Neuronal stem cell (in vitro differentiated cells): ENCODE data around the gene TRIOBP.
A peak's percentile ranks its signal among the peaks of the same experiment; 100 is the strongest.
"Not testable (repeated sequence)": the region's sequence is repeated elsewhere in the genome, so short reads cannot be mapped to it uniquely, and the experiment has no call there.

Experiments used
- DNase-seq: peaks from one replicate; pipeline ENCODE4 v3.0.0-alpha.2; 2013; ENCODE audit warnings: low spot score
- H2AFZ ChIP-seq: one replicate; pipeline ENCODE4 v1.6.1; 2013; ENCODE audit warnings: mild to moderate bottlenecking, low read length, inconsistent platforms
- H2AK5ac ChIP-seq: 2 replicates; pipeline ENCODE4 v1.6.1; 2013; ENCODE audit warnings: low read depth, mild to moderate bottlenecking, inconsistent platforms, low read length, moderate library complexity, mixed read lengths
- H2BK120ac ChIP-seq: 2 replicates; pipeline ENCODE4 v1.6.1; 2013; ENCODE audit warnings: low read depth, mild to moderate bottlenecking, inconsistent platforms, low read length, moderate library complexity, mixed read lengths
- H2BK12ac ChIP-seq: one replicate; pipeline ENCODE4 v1.6.1; 2013; ENCODE audit warnings: low read length, inconsistent platforms
- H2BK15ac ChIP-seq: 2 replicates; pipeline ENCODE4 v1.6.1; 2013; ENCODE audit warnings: mild to moderate bottlenecking, low read length, inconsistent platforms, mixed read lengths
- H2BK5ac ChIP-seq: one replicate; pipeline ENCODE4 v1.6.1; 2013; ENCODE audit warnings: inconsistent platforms, mild to moderate bottlenecking, low read length, moderate library complexity
- H3K14ac ChIP-seq: one replicate; pipeline ENCODE4 v1.6.1; 2013; ENCODE audit warnings: low read length, inconsistent platforms
- H3K18ac ChIP-seq: 2 replicates; pipeline ENCODE4 v1.6.1; 2013; ENCODE audit warnings: low read length, inconsistent platforms
- H3K23ac ChIP-seq: 2 replicates; pipeline ENCODE4 v1.6.1; 2013; ENCODE audit warnings: low read depth, mild to moderate bottlenecking, mixed read lengths, low read length, inconsistent platforms; ENCODE audit not compliant: poor library complexity
- H3K27ac ChIP-seq: replicated peaks from 3 replicates; pipeline ENCODE4 v1.5.1; 2013; ENCODE audit warnings: low read length, inconsistent platforms
- H3K27me3 ChIP-seq, 3 experiments: 2 replicates each; pipeline ENCODE4 v1.6.1; 2013; ENCODE audit warnings: low read length in 3 of 3, mild to moderate bottlenecking in 2 of 3, inconsistent platforms in 1 of 3, low read depth in 1 of 3, mixed read lengths in 1 of 3, moderate library complexity in 1 of 3; ENCODE audit not compliant: control insufficient read depth in 3 of 3, insufficient read depth in 3 of 3
- H3K36me3 ChIP-seq, 2 donors: replicated peaks in 1 of 2; 2 replicates each; pipeline ENCODE4 v1.6.1; 2013; ENCODE audit warnings: low read length in 2 of 2; ENCODE audit not compliant: control insufficient read depth in 2 of 2, insufficient read depth in 2 of 2
- H3K4ac ChIP-seq: 2 replicates; pipeline ENCODE4 v1.6.1; 2013; ENCODE audit warnings: inconsistent platforms, mild to moderate bottlenecking, low read length, moderate library complexity
- H3K4me1 ChIP-seq, 2 donors: 1 replicate in 1 of 2; 2 replicates in 1 of 2; pipeline ENCODE4 v1.6.1; 2013; ENCODE audit warnings: low read length in 2 of 2, low read depth in 1 of 2; ENCODE audit not compliant: control insufficient read depth in 2 of 2, insufficient read depth in 1 of 2
- H3K4me2 ChIP-seq: one replicate; pipeline ENCODE4 v1.6.1; 2013; ENCODE audit warnings: mild to moderate bottlenecking, low read length, inconsistent platforms; ENCODE audit not compliant: insufficient read depth, poor library complexity, severe bottlenecking
- H3K4me3 ChIP-seq, 2 donors: 2 replicates each; pipeline ENCODE4 v1.5.1; 2013; ENCODE audit warnings: low read length in 2 of 2, mild to moderate bottlenecking in 2 of 2, inconsistent platforms in 1 of 2, moderate library complexity in 1 of 2
- H3K79me1 ChIP-seq: one replicate; pipeline ENCODE4 v1.6.1; 2013; ENCODE audit warnings: low read depth, mild to moderate bottlenecking, inconsistent platforms, low read length, moderate library complexity
- H3K9ac ChIP-seq: one replicate; pipeline ENCODE4 v1.6.1; 2013; ENCODE audit warnings: mild to moderate bottlenecking, low read depth, low read length, inconsistent platforms; ENCODE audit not compliant: poor library complexity
- H3K9me3 ChIP-seq, 2 donors: replicated peaks in 1 of 2; 2 replicates each; pipeline versions ENCODE3 to v1.6.1; 2013; ENCODE audit warnings: low read length in 2 of 2, mild to moderate bottlenecking in 2 of 2, inconsistent platforms in 1 of 2, low read depth in 1 of 2, mixed read lengths in 1 of 2, moderate library complexity in 1 of 2; ENCODE audit not compliant: control insufficient read depth in 2 of 2, insufficient read depth in 1 of 2
- H4K8ac ChIP-seq: one replicate; pipeline ENCODE4 v1.6.1; 2013; ENCODE audit warnings: low read depth, mild to moderate bottlenecking, inconsistent platforms, low read length, moderate library complexity
- H4K91ac ChIP-seq: one replicate; pipeline ENCODE4 v1.6.1; 2013; ENCODE audit warnings: low read length, low read depth, mild to moderate bottlenecking, inconsistent platforms; ENCODE audit not compliant: poor library complexity
- WGBS, 2 donors: extraction: QIAGEN DNeasy Blood & Tissue Kit; methylation state at CpG; one replicate each; pipeline ENCODE4 v1.1.7; 2013; ENCODE audit warnings: missing lambda C conversion rate in 2 of 2, mixed read lengths in 1 of 2; ENCODE audit not compliant: insufficient read length in 2 of 2, insufficient replicate concordance in 1 of 2; ENCODE audit errors: extremely low coverage in 2 of 2; 5-methylcytosine and 5-hydroxymethylcytosine counted together

The TRIOBP gene

DNA sequence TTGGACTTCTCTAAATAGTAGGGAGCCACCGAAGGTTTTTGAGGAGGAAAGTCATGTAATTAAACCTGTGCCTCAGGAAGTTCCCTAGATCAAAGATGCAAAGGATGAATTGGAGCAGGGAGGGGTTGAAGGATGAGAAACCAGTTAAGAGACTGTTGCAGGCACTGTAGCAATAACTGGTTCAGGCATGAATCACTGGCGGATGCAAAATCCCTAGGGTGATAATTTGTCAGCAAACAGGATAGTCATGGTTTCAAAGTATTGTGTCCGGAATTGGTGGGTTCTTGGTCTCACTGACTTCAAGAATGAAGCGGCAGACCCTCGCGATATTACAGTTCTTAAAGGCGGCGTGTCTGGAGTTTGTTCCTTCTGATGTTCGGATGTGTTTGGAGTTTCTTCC lies 19.9 kb downstream of the TRIOBP start:
- no peak overlapping the region for H2AFZ ChIP-seq
- H3K23ac ChIP-seq = no peak overlapping the region
- no peak overlapping the region for H3K4me3 ChIP-seq
- no peak overlapping the region for H2BK120ac ChIP-seq
- H2BK5ac ChIP-seq = no peak overlapping the region
- DNase-seq = no peak
- no peak overlapping the region for H3K14ac ChIP-seq
- no peaks in the 10 kb centered on the region for H3K27me3 ChIP-seq
- H2AK5ac ChIP-seq = no peak overlapping the region
- H4K91ac ChIP-seq = no peak overlapping the region
- WGBS, 2 donors = no CpG with 5 or more reads among the region's 9 CpGs
- no peak overlapping the region for H3K27ac ChIP-seq
- H3K9me3 ChIP-seq = no peaks in the 10 kb centered on the region
- no peak overlapping the region for H3K9ac ChIP-seq
- no peaks in the 10 kb centered on the region for H3K4me1 ChIP-seq
- H3K36me3 ChIP-seq = peaks cover 0 to 34% of the 10 kb centered on the region in 2 donors
- H4K8ac ChIP-seq = no peak overlapping the region
- no peaks in the 10 kb centered on the region for H3K79me1 ChIP-seq
- H2BK12ac ChIP-seq = no peak overlapping the region
- no peak overlapping the region for H3K18ac ChIP-seq
- no peak overlapping the region for H2BK15ac ChIP-seq
- H3K4ac ChIP-seq = no peak overlapping the region
- no peak overlapping the region for H3K4me2 ChIP-seq

DNA sequence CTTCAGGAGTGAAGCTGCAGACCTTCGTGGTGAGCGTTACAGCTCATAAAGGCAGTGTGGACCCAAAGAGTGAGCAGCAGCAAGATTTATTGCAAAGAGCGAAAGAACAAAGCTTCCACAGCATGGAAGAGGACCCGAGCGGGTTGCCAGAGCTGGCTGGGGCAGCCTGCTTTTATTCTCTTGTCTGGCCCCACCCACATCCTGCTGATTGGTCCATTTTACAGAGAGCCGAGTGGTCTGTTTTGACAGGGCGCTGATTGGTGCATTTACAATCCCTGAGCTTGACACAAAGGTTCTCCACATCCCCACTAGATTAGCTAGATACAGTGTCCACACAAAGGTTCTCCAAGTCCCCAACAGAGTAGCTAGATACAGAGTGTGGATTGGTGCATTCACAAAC lies 20.4 kb downstream of the TRIOBP start:
- no CpG with 5 or more reads among the region's 7 CpGs for WGBS, 2 donors

DNA sequence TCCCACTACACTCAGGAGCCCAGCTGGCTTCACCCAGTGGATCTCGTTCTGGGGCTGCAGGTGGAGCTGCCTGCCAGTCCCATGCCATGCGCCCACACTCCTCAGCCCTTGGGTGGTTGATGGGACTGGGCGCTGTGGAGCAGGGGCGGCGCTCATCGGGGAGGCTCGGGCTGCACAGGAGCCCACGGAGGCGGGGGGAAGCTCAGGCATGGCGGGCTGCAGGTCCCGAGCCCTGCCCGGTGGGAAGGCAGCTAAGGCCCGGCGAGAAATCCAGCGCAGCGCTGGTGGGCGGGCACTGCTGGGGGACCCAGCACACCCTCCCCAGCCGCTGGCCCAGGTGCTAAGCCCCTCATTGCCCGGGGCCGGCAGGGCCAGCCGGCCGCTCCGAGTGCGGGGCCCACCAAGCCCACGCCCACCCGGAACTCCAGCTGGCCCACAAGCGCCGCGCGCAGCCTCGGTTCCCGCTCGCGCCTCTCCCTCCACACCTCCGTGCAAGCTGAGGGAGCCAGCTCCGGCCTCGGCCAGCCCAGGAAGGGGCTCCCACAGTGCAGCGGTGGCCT lies 21.0 kb downstream of the TRIOBP start:
- not testable (repeated sequence) for H3K4me2 ChIP-seq, H3K9ac ChIP-seq, H4K91ac ChIP-seq, H2BK15ac ChIP-seq, H3K18ac ChIP-seq, H3K14ac ChIP-seq, H3K79me1 ChIP-seq, H3K4me3 ChIP-seq, DNase-seq, H4K8ac ChIP-seq, H2BK12ac ChIP-seq, H3K27me3 ChIP-seq, H2AK5ac ChIP-seq, H3K4me1 ChIP-seq, H2BK5ac ChIP-seq, H2BK120ac ChIP-seq, H3K27ac ChIP-seq, H2AFZ ChIP-seq, H3K4ac ChIP-seq, H3K9me3 ChIP-seq, H3K23ac ChIP-seq
- no CpG with 5 or more reads among the region's 38 CpGs for WGBS, 2 donors
- H3K36me3 ChIP-seq = peaks cover 0 to 34% of the 10 kb centered on the region in 2 donors

More for the DNA sequence above, 20.4 kb downstream of the TRIOBP start:
- not testable (repeated sequence) for H2AK5ac ChIP-seq, H2BK12ac ChIP-seq, H3K18ac ChIP-seq, H3K9ac ChIP-seq, H2BK15ac ChIP-seq, DNase-seq, H3K27ac ChIP-seq, H3K79me1 ChIP-seq, H3K23ac ChIP-seq, H2AFZ ChIP-seq, H3K4ac ChIP-seq, H3K27me3 ChIP-seq, H2BK120ac ChIP-seq, H4K8ac ChIP-seq, H3K4me1 ChIP-seq, H3K9me3 ChIP-seq, H3K4me3 ChIP-seq, H3K4me2 ChIP-seq, H3K14ac ChIP-seq, H2BK5ac ChIP-seq, H4K91ac ChIP-seq
- H3K36me3 ChIP-seq = peaks cover 0 to 32% of the 10 kb centered on the region in 2 donors

DNA sequence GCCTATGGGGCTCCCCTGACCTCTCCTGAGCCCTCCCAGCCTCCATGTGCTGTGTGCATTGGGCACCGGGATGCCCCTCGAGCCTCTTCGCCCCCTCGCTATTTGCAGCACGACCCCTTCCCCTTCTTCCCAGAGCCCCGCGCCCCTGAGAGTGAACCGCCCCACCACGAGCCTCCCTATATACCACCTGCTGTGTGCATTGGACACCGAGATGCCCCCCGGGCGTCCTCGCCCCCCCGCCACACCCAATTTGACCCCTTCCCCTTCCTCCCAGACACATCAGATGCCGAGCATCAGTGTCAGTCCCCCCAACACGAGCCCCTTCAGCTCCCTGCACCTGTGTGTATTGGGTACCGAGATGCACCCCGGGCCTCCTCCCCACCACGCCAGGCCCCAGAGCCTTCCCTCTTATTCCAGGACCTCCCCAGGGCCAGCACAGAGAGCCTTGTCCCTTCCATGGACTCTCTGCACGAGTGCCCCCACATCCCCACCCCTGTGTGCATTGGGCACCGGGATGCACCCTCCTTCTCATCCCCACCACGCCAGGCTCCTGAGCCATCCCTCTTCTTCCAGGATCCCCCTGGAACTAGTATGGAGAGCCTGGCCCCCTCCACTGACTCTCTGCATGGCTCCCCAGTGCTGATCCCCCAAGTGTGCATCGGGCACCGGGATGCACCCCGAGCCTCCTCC lies 28.8 kb downstream of the TRIOBP start:
- DNase-seq = no peak
- no peak overlapping the region for H2AFZ ChIP-seq
- H3K27me3 ChIP-seq = no peaks in the 10 kb centered on the region
- no peak overlapping the region for H2BK15ac ChIP-seq
- H3K18ac ChIP-seq = no peak overlapping the region
- no peak overlapping the region for H2BK12ac ChIP-seq
- peaks cover 0 to 31% of the 10 kb centered on the region in 2 donors for H3K36me3 ChIP-seq
- no peak overlapping the region for H3K9ac ChIP-seq
- peak overlapping the region; percentile 38 for H3K14ac ChIP-seq
- H2BK120ac ChIP-seq = no peak overlapping the region
- H3K9me3 ChIP-seq = no peaks in the 10 kb centered on the region
- H3K79me1 ChIP-seq = no peaks in the 10 kb centered on the region
- H3K4me1 ChIP-seq = peaks cover 0 to 3% of the 10 kb centered on the region in 2 donors
- H2BK5ac ChIP-seq = peak overlapping the region; percentile 75
- H4K8ac ChIP-seq = no peak overlapping the region
- H3K27ac ChIP-seq = no peak overlapping the region
- no peak overlapping the region for H3K4ac ChIP-seq
- H3K4me2 ChIP-seq = no peak overlapping the region
- peak overlapping the region; percentile 28 for H2AK5ac ChIP-seq
- WGBS, 2 donors = no CpG with 5 or more reads among the region's 25 CpGs
- no peak overlapping the region for H3K4me3 ChIP-seq
- peak overlapping the region; percentile 5 for H3K23ac ChIP-seq
- H4K91ac ChIP-seq = no peak overlapping the region
